ENCODE measurements around the gene SH3YL1. TPM values are rescaled to one million over a fixed set of nuclear protein-coding genes. Genes with fewer than 3 reads are reported as not detected.

The SH3YL1 gene
- total and polyA plus RNA-seq, 7 donors: 7.7 to 10.0 (median 9.2) TPM

DNA sequence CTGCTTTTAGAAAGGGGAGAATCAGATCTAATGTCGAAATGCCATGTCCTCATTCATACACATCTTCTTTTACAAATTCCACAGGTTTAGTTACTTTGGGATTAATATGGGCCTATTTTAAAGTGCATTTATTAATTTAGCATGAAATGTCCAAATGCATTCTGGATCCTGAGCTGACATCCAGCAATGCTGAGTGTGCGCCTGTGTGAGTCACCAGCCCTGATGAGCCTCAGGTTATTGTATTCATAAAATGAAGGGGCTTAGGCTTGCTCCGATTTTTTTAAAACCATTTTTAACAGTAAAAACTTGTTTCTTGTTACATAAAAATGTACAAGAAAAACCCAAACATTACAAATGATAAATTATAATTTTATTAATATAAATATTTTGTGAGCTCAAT is 94.1 kb downstream of the SH3YL1 start:
- H3K4me3 ChIP-seq: no peak overlapping the region
- H3K36me3 ChIP-seq (ENCODE audit: insufficient read depth in 1 of 2, low read depth in 1 of 2): no peaks in the 10 kb centered on the region
- H3K4me1 ChIP-seq: no peaks in the 10 kb centered on the region
- 77 to 85% (median 85%) methylated on average over 3 of the region's 3 CpGs for WGBS, 3 donors
- H3K9me3 ChIP-seq: no peaks in the 10 kb centered on the region
- ATAC-seq: no peak
- no peak for DNase-seq
- intact Hi-C loops (cut with DNase I): no loop called here
- no peak overlapping the region for H3K27ac ChIP-seq
- TF ChIP-seq, protein P1, sequence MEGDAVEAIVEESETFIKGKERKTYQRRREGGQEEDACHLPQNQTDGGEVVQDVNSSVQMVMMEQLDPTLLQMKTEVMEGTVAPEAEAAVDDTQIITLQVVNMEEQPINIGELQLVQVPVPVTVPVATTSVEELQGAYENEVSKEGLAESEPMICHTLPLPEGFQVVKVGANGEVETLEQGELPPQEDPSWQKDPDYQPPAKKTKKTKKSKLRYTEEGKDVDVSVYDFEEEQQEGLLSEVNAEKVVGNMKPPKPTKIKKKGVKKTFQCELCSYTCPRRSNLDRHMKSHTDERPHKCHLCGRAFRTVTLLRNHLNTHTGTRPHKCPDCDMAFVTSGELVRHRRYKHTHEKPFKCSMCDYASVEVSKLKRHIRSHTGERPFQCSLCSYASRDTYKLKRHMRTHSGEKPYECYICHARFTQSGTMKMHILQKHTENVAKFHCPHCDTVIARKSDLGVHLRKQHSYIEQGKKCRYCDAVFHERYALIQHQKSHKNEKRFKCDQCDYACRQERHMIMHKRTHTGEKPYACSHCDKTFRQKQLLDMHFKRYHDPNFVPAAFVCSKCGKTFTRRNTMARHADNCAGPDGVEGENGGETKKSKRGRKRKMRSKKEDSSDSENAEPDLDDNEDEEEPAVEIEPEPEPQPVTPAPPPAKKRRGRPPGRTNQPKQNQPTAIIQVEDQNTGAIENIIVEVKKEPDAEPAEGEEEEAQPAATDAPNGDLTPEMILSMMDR (IDR thresholded peaks at IDR 0.05): no peak
- H3K27me3 ChIP-seq (ENCODE audit: insufficient read depth in 3 of 3, low read length in 2 of 3): no peaks in the 10 kb centered on the region

Other genes with a start within 250 kb of the SH3YL1 start
- under 1 TPM in 2 of 4 donors, not detected in 2; 0.06 to 0.10 TPM for gene FAM110C, start 217.5 kb downstream of the SH3YL1 start, total RNA-seq
- gene FAM110C, start 217.5 kb downstream of the SH3YL1 start, polyA plus RNA-seq: under 1 TPM in 1 of 3 donors, not detected in 2; 0.03 TPM
- gene ACP1, start 915 bp upstream of the SH3YL1 start, total RNA-seq: 10 to 100 TPM; 55.8 to 73.6 (median 66.5) TPM
- gene ACP1, start 915 bp upstream of the SH3YL1 start, polyA plus RNA-seq: 100 to 1,000 TPM in 2 of 3 donors, 10 to 100 TPM in 1; 78.1 to 104 (median 100) TPM
- under 1 TPM in 1 of 4 donors, not detected in 3; 0.49 TPM for gene ALKAL2, start 24.1 kb upstream of the SH3YL1 start, total RNA-seq
- 1 to 10 TPM in 1 of 3 donors, under 1 TPM in 2; 0.26 to 1.1 (median 0.35) TPM for gene ALKAL2, start 24.1 kb upstream of the SH3YL1 start, polyA plus RNA-seq

Data from psoas muscle (tissue), 8 donors.